ENCODE data around the gene ZNF607. TPM values are rescaled to one million over a fixed set of nuclear protein-coding genes. Genes with fewer than 3 reads are reported as not detected.
A peak's percentile ranks its signal among the peaks of the same experiment; 100 is the strongest.

Gene ZNF607
- polyA plus RNA-seq, 3 donors, result 0.41 to 0.49 TPM; not detected in 1

- H3K4me2 ChIP-seq (replicated peaks; ENCODE audit: extremely low read depth, low read length, poor library complexity, severe bottlenecking), result no peak overlapping the region
- H3K9me3 ChIP-seq (replicated peaks in 1 of 2; ENCODE audit: control insufficient read depth in 1 of 2, insufficient read depth in 1 of 2, low read length in 2 of 2), result peaks cover 60 to 92% of the 10 kb centered on the region in 2 donors
- no peaks in the 10 kb centered on the region for H3K79me2 ChIP-seq (ENCODE audit: insufficient read depth, low read length)
- intact Hi-C loops (cut with micrococcal nuclease), result no loop called here
- H3K4me3 ChIP-seq (replicated peaks in 1 of 3; ENCODE audit: low read depth in 2 of 3, low read length in 3 of 3), result peak overlapping the region in 1 of 3 experiments; percentile 17
- Mint-ChIP-seq H3K36me3 (peaks cover 22 to 32% of the 10 kb centered on the region in 2 donors), H3K4me1 (no peaks in the 10 kb centered on the region), H3K27ac (no peak overlapping the region), H3K27me3 (ENCODE audit: low read depth in 3 of 3) (no peaks in the 10 kb centered on the region), H3K9me3 (peaks cover 45 to 92% (median 87%) of the 10 kb centered on the region in 7 donors), H3K4me3 (no peak overlapping the region)
- H2AFZ ChIP-seq (ENCODE audit: insufficient read depth, low read depth, low read length, poor library complexity, severe bottlenecking), result no peak overlapping the region
- no peak for TF ChIP-seq CTCF (IDR thresholded peaks at IDR 0.05)
- H3K27me3 ChIP-seq (ENCODE audit: control insufficient read depth in 2 of 2, insufficient read depth in 2 of 2, low read length in 2 of 2), result no peaks in the 10 kb centered on the region
- H3K27ac ChIP-seq (ENCODE audit: low read depth in 1 of 2, low read length in 2 of 2), result no peak overlapping the region
- peaks cover 12 to 32% of the 10 kb centered on the region in 2 donors for H3K36me3 ChIP-seq (replicated peaks in 1 of 2; ENCODE audit: control insufficient read depth in 1 of 2, insufficient read depth in 2 of 2, low read length in 2 of 2)
- H4K20me1 ChIP-seq (ENCODE audit: insufficient read depth, low read length), result no peaks in the 10 kb centered on the region
- 100% methylated on average over 1 of the region's 5 CpGs for WGBS (ENCODE audit: insufficient coverage)
- no peak for DNase-seq
- H3K9ac ChIP-seq (ENCODE audit: insufficient read depth, low read length, poor library complexity, severe bottlenecking), result no peak overlapping the region
- H3K4me1 ChIP-seq (ENCODE audit: control insufficient read depth in 1 of 2, insufficient read depth in 2 of 2, low read length in 2 of 2), result no peaks in the 10 kb centered on the region
These were observed 18.8 kb upstream of the ZNF607 start for GRCh38 chr19:37738371-37738770.

DNA sequence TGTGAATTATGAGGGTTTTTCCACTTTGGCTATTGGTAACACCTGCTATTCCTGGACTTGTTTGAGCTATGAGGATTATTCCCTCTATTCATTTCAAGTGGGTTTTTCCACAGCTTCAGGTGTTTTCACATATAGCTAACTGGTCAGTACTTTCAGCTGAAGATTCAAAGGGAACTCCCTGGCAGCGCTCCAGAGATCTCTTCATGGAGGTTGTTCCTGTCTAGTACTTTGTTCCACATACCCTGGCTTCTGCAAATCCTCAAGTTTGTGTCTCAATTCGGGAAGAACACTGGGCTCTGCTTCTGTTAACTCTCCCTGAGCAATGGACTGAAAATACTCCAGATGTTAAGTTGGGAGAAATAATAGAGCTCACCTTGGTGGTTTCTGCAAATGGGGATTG, 5.6 kb upstream of the ZNF607 start:
- Mint-ChIP-seq H3K27ac (no peak overlapping the region), H3K9me3 (peaks cover 8 to 54% (median 47%) of the 10 kb centered on the region in 7 donors), H3K4me1 (no peaks in the 10 kb centered on the region), H3K36me3 (peaks cover 0 to 6% of the 10 kb centered on the region in 2 donors), H3K27me3 (ENCODE audit: low read depth in 3 of 3) (peaks cover 2 to 4% (median 2%) of the 10 kb centered on the region in 3 donors), H3K4me3 (no peak overlapping the region)
- intact Hi-C loops (cut with micrococcal nuclease), result no loop called here
- H3K4me1 ChIP-seq (ENCODE audit: control insufficient read depth in 1 of 2, insufficient read depth in 2 of 2, low read length in 2 of 2), result no peaks in the 10 kb centered on the region
- H3K27me3 ChIP-seq (ENCODE audit: control insufficient read depth in 2 of 2, insufficient read depth in 2 of 2, low read length in 2 of 2), result no peaks in the 10 kb centered on the region
- no peak overlapping the region for H3K9ac ChIP-seq (ENCODE audit: insufficient read depth, low read length, poor library complexity, severe bottlenecking)
- H3K36me3 ChIP-seq (replicated peaks in 1 of 2; ENCODE audit: control insufficient read depth in 1 of 2, insufficient read depth in 2 of 2, low read length in 2 of 2), result no peaks in the 10 kb centered on the region
- no peak for DNase-seq
- no peak overlapping the region for H3K27ac ChIP-seq (ENCODE audit: low read depth in 1 of 2, low read length in 2 of 2)
- H3K79me2 ChIP-seq (ENCODE audit: insufficient read depth, low read length), result no peaks in the 10 kb centered on the region
- no peak overlapping the region for H3K4me2 ChIP-seq (replicated peaks; ENCODE audit: extremely low read depth, low read length, poor library complexity, severe bottlenecking)
- no peak for TF ChIP-seq CTCF (IDR thresholded peaks at IDR 0.05)
- peaks cover 40 to 44% of the 10 kb centered on the region in 2 donors for H3K9me3 ChIP-seq (replicated peaks in 1 of 2; ENCODE audit: control insufficient read depth in 1 of 2, insufficient read depth in 1 of 2, low read length in 2 of 2)
- no peak overlapping the region for H2AFZ ChIP-seq (ENCODE audit: insufficient read depth, low read depth, low read length, poor library complexity, severe bottlenecking)
- H3K4me3 ChIP-seq (replicated peaks in 1 of 3; ENCODE audit: low read depth in 2 of 3, low read length in 3 of 3), result no peak overlapping the region
- 100% methylated on average over 1 of the region's 2 CpGs for WGBS (ENCODE audit: insufficient coverage)
- H4K20me1 ChIP-seq (ENCODE audit: insufficient read depth, low read length), result no peaks in the 10 kb centered on the region
